ENCODE results near the gene TLR4.

Gene TLR4

DNA sequence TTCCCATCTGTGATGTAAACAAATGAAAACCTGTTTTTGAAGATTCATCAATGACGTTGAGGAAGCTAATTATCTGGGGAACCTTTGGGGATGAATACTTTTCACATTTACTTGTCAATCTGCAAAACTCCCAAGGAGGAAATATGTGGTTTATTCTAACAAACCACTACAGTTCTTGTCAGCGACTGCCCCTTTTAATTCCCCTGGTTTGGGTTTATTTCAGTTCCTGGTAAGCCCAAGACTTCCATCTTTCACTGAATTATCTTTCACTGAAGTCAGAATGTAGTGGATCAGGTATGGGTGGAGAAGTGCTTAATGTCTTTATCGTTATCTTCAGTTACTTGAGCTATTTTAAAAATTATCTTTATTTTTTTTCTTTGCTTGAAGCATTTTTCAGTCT, 40.2 kb downstream of the TLR4 start:
- no peak for DNase-seq (ENCODE audit: low read depth in 2 of 3, low spot score in 2 of 3)

- DNase-seq (ENCODE audit: low read depth in 2 of 3, low spot score in 2 of 3), result no peak
These were observed 40.7 kb downstream of the TLR4 start for GRCh38 chr9:117744856-117745389.

DNA sequence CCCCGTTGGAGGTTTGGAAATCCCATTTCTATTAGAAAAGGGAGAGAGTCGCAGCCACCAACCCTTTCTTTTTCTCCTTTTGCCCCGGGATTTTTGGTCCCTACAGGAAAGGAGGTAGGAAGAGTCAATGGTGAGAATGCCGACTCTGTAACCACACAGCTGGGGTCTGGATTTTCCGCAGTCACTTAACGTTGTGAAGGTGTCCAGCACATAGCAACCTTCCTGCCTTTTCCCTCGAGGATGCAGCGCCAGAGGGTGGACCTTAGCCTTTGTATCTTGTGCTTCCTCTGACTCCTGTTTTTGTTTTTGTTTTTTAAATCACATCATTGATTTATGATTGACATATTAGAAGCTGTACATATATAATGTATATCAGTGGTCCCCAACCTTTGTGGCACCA, 41.4 kb downstream of the TLR4 start:
- no peak for DNase-seq (ENCODE audit: low read depth in 2 of 3, low spot score in 2 of 3)

DNA sequence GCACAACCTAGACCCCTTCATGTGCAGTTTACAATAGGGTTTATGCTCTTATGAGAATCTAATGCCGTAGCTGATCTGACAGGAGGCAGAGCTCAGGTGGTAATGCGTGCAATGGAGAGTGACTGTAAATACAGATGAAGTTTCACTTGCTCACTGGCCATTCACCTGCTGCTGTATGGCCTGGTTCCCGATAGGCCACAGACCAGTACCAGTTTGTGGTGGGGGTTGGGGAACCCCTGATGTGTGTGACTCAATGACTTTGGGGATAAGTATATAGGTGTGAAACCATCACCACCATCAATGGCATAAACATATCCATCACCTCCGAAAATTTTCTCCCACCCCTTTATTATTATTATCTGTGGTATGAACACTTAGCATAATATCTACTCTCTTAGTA, 42.1 kb downstream of the TLR4 start:
- no peak for DNase-seq (ENCODE audit: low read depth in 2 of 3, low spot score in 2 of 3)

DNA sequence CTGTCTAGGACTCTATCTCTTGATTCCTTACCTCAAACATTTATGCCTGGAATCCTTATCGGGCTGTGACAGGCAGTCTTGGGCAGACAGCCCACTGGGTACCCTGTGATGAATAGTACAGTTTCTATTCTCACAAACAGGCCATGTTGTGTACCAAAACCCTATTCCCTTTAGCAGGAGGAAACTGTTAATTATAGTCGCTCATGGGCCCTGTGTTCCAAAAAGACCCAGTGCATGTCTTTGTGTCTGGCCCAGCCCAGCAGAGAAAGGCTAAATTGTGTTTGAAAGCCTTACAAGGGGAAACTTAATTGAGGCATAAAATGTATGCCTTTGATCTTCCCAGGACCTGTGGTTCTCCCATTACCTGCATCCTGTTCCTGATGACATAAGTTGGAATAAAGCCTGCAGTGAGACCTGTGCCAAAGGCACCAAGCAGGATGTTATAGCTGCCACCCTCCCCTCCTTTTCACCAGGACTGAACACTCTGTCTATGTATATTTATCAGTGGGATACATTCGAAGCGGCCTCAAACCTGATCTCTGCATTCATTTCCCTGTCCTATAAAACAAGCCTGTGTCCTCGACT, 43.3 kb downstream of the TLR4 start:
- no peak for DNase-seq (ENCODE audit: low read depth in 2 of 3, low spot score in 2 of 3)

DNA sequence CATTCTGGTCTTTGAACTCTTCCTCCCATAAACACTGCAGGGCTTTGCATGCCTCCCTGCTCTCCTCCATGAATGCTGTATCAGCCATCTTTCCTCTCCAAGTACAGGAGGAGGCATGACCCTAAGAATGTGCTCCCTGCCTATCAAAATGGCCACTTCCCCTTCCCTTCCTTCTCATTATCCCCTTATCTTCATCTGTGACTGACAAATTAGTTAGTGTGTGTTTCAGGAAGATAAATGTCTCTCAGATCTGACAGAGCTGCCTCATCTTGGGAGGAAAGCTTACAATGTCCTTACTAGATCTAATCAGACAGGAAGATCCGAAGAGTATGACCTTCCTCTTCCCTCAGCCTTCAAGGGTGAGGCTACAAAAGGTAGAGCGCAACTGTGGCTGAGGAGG, 46.2 kb downstream of the TLR4 start:
- DNase-seq (ENCODE audit: low read depth in 2 of 3, low spot score in 2 of 3), result no peak

DNA sequence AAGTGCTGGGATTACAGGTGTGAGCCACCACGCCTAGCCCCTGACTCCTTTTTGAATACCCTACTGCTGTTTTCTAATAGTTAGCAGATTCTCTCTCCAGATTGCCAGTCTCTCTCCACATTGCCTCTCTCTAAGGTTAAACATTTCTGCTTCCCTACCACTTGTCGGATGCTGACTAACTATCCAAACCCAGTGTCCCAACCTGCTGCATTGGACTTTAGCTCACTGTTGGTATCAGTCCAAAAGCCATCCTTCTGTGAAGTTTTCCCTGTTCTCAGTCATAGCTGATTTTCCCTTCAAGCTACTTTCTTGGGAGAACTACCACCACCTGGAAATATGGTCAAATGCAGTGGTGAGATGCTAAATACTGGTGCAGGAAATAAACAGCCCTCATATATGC, 48.7 kb downstream of the TLR4 start:
- DNase-seq (ENCODE audit: low read depth in 2 of 3, low spot score in 2 of 3), result no peak

DNA sequence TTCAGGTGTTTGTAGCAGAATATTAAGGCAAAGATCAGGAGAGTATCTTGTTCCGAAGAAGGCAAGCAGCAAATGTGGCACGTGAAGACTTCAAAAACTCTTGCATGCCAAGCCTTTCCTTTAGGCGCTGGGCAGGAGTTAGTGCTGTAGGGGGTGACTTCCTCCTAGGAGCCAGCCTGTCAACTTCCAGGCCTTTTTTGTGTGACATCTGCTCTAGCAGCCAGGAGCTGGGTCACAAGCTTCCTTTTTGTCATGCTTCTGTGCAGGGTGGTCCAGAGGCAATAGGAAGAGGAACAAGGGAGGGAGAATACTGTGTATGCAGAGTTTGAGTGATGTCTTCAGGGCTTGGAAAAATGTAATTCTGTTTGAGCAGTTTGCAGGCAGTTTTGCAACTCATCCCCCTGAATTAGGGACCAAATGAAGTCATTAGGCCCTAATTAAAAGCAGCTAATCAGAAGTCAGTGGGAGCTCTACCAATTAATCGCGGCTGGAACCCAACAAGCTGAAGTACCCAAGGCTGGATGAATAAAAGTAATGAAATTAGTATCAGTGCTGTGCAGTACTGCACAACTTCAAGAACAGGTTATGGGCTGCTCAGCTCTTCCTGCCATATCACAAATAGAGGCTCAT, 53.5 kb downstream of the TLR4 start:
- no peak for DNase-seq (ENCODE audit: low read depth in 2 of 3, low spot score in 2 of 3)

DNA sequence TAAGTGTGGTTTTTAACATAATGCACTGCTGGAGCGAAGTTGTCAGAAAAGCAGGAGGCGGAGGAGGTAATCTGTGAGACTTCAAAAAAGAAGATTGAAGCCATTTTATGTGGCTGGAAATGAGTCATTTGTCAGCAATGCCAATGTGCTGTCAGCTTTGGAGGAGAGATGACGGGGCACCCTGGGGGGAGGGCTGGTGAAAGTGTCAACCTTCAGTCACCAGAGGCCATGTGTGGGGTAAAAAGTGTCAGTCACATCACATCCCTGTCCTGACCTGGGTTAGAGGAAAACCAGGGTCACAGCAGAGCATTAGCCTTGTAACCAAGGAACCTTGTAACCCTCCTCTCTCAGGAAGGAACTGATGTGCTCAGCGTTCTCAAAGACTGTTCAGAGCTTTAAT, 59.1 kb downstream of the TLR4 start:
- DNase-seq (ENCODE audit: low read depth in 2 of 3, low spot score in 2 of 3), result no peak

DNA sequence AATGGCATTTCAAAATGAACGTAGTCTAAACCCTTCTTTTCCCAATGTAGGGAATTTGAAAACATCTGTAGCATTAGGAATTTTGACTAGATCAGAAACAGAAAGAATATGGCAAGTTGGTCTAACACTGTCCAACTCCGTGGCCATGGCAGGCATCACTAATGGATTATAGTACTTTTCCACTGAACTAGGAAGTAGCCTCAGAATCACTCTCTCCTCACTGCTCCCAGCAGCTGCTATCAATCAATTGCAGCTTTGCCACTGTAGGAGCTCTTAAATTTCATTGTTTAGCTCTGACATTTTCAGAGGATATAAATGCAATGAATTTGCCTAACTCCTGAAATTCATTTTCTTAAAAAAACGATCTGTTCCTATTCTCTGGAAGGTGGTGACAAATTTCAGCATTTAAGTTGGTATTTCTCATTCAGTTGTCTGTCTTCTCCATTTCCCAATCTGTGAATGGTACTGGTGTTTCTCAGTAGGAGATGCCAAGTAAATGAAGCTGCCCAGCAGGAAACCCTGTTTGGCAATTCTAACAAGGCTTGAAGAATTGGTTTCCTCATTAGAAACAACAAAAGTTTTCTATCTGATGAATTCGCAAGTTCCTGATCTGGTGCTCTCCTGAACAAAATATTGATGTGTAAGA, 64.7 kb downstream of the TLR4 start:
- no peak for DNase-seq (ENCODE audit: low read depth in 2 of 3, low spot score in 2 of 3)

DNA sequence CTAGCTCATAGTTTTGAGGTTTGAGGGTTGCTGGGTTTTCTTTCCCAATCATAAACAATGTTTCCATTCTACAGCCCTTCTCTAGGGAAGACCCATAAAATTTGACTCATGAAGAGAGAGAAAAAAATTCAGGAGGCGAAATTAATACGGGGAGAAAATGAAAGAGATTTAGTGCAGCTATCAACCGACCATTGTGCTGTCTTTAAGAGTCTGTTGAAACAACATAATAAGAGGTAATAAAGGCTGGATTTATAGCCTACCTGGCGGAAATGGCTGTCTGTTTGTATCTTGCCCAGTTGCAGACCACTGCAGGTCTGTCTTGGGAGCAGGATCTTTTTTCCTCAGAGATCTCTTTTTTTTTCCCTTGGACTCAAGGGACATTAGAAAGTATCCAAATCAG, 66.9 kb downstream of the TLR4 start:
- no peak for DNase-seq (ENCODE audit: low read depth in 2 of 3, low spot score in 2 of 3)

- DNase-seq (ENCODE audit: low read depth in 2 of 3, low spot score in 2 of 3), result no peak
These were observed 68.8 kb downstream of the TLR4 start for GRCh38 chr9:117772960-117773359.
